VCaP (cell line): Measurements from ENCODE around the gene CERS6.
A peak's percentile ranks its signal among the peaks of the same experiment; 100 is the strongest.

Experiments
- H3K27ac ChIP-seq: fragments of 450-650 bp; 2 replicates; pipeline ENCODE4 v1.5.1; 2017
- TF ChIP-seq, protein P1 (sequence below): fragments of 450-650 bp; conservative IDR thresholded peaks from 2 replicates; pipeline ENCODE4 v1.5.1; 2017; ENCODE audit warnings: mild to moderate bottlenecking, moderate library complexity

Gene CERS6

DNA sequence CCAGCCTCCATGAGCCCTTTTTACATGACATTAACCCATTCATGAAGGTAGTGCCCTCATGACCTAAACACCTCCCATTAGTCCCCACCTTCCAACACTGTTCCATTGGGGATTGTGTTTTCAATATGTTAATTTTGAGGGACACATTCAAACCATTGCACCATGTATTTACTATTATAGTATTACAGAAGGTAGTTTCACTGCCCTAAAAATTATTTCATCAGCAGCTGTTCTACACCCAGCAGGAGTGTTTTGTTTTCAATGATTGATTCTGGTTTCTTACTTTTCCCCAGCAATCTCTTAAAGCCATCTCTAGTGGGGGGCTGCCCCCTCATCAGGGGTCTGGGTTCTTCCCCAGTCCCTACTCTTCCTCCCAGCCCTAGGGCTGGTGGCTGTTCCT, 71.9 kb downstream of the CERS6 start:
- peak overlapping the region; percentile 79 for H3K27ac ChIP-seq
- TF ChIP-seq, protein P1, sequence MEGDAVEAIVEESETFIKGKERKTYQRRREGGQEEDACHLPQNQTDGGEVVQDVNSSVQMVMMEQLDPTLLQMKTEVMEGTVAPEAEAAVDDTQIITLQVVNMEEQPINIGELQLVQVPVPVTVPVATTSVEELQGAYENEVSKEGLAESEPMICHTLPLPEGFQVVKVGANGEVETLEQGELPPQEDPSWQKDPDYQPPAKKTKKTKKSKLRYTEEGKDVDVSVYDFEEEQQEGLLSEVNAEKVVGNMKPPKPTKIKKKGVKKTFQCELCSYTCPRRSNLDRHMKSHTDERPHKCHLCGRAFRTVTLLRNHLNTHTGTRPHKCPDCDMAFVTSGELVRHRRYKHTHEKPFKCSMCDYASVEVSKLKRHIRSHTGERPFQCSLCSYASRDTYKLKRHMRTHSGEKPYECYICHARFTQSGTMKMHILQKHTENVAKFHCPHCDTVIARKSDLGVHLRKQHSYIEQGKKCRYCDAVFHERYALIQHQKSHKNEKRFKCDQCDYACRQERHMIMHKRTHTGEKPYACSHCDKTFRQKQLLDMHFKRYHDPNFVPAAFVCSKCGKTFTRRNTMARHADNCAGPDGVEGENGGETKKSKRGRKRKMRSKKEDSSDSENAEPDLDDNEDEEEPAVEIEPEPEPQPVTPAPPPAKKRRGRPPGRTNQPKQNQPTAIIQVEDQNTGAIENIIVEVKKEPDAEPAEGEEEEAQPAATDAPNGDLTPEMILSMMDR: no peak

DNA sequence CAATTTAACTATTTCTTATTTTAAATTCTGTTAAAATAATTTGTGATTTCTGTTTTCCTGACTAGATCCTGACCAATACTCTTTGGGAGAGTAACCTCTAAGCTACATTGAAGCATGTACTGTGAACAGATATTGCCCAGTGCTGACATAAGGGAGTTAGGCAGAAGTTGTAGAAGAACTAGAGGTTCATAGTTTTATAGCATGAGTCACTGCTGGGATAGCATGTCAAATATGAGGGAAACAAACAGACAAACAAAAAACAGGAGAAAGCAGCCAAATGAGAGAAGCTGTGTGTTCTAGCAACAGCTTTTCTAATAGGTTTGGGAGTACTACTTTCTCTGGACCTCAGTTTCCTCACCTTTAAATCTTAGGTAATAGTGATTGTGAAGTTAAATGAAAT, 72.4 kb downstream of the CERS6 start:
- TF ChIP-seq, protein P1: no peak
- peak overlapping the region; percentile 79 for H3K27ac ChIP-seq

DNA sequence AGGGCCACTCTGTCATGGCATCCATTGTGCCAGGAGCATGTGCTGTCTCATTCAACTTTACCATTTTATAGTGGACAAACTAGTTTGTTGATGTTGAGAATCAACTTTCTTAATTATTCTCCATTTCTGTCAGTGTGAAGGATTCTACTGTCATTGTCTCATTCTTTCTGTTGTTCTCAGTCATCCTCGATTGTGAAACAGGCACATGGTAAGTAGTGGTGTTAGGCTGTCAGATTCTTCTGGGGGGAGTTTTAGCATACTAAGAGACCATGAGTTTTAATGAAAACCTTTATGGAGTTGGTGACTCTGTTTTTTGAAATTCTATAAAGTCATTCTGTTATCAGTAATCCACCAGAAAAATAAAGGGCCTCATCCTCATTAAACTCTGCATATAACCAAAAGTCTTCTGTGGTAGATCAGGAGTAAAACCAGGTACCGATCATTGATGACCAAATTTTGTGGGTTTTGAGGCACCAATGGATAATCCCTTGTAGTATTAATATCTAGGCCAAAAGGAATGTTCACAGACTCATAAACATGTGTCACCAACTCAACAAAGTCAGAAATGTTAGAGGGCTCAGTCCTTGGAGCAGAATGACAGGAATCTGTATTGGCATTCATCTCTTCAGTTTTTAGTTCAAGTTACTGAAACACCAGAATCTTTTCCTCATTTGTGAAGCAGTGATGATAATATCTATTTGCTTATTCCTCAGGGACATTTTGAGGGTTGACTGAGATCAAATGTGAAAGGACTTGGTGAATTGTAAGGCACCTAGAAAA, 73.2 kb downstream of the CERS6 start:
- TF ChIP-seq, protein P1: no peak

DNA sequence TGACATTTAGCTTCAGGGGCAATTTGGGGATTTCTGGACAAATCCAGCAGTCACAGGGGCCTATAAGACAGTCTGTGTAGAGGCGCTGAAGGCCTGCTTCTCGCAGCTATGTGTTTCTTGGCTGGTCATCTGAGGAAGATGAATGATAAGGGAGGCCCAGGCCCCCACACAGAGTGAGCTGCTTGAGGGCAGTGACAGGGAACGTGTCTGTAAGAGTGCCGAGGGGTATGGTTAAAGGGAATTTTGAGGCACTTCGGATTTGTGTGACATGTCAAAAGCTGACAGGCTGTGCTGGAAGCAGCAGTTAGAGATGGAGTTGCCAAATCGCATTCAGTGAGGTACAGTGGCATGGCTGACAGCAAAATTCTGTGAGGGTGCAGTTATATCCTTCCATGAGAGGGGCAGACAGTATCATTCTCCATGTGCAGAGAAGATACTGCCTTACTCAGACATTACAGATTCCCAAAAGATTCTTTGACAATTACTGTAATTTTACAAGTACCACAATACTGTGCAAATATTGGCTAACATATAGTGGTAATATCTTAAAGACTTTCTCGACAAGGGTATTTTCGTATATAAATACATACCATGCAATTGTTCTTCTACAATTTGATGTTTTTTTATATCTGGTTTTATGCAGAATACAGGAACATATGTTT, 74.0 kb downstream of the CERS6 start:
- TF ChIP-seq, protein P1: no peak
- no peak overlapping the region for H3K27ac ChIP-seq

More for the DNA sequence above, 73.2 kb downstream of the CERS6 start:
- no peak overlapping the region for H3K27ac ChIP-seq

DNA sequence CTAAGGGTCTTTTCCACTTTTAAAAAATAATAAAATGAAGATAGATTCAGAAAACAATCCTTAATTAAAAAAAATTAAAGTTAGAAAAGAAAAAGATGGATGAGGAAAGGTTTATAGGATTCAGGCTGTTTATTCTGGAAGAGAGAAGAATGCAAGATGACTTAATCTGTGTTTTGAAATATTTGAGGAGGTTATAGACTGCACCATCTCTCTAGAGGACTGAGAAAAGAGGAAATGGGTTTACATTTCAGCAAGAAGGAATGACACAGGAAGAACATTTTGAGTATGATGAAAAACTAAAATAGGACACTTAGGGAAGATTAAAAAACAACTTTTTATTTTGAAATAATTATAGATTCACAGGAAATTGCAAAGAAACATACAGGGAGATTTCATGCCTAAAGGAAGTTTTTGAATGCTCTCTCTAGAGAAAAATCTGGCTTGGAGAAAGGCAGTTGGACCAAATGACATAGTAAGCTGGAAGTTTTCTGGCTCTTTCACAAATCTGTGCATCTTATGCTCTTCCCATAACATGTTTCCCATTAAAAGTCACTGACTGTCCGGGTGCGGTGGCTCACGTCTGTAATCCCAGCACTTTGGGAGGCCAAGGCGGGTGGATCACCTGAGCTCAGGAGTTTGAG, 75.0 kb downstream of the CERS6 start:
- TF ChIP-seq, protein P1: no peak
- H3K27ac ChIP-seq: no peak overlapping the region

DNA sequence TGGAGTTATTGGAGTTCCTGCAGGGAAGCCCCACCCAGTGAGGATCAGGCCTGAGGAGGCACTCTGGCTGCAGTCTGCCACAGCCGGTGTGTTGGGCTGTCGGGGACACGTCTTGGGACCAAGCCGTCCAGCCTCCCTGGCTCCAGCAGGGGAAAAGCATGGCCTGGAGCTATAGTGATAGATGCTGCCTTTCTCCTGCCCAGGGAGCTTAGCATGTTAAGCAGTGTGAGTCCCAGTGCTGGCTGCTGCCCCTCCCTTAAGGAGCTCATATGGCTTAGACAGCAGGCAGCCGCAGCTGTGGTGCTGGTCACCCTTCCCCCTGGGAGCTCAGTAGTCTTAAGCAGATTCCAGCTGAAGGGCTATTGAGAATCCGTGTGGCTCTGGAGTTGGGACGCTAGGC, 78.9 kb downstream of the CERS6 start:
- TF ChIP-seq, protein P1: no peak
- no peak overlapping the region for H3K27ac ChIP-seq

DNA sequence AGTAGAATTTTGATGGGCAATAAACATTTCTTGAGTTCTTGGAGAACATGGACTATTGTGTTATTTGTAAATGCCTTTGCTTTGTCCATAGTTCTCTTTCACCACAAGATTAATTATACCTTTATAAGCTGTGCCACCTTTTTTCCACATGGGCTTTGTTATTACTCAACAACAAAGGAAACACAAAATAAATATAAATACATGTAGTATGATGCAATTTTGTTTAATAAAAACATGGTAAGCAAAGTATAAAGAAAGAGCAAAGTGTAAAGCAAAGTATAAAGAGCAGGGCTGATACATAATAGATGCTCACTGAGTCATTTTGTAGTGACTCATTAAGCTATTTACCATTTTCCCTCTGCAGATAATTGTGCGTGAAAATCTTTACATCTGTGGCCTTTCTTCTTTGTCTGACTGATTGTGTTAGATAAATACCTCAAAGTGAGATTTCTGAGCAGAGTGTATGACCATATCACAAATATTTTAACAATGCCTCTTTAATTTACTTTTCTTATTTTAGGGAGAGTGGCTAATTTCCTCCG, 80.9 kb downstream of the CERS6 start:
- H3K27ac ChIP-seq: no peak overlapping the region
- TF ChIP-seq, protein P1: no peak
